Small intestine (tissue), 7 donors: Measurements from ENCODE around the gene HAGHL. TPM values are rescaled to one million over a fixed set of nuclear protein-coding genes. Genes with fewer than 3 reads are reported as not detected.

ENCODE experiments used
- DNase-seq, 2 donors: peaks; one replicate each; pipeline versions ENCODE4 v3.0.0 to v3.0.0-alpha.2; 2013
- FAIRE-seq: peaks from 2 replicates; lab custom pipeline; 2012; peaks lifted over from hg19 to GRCh38; lab: Jason Lieb, UNC
- H3K27ac ChIP-seq, 3 donors: one replicate each; pipeline ENCODE4 v1.5.1; 2013; ENCODE audit warnings: low read length in 2 of 3, mild to moderate bottlenecking in 2 of 3, control low read depth in 1 of 3, inconsistent platforms in 1 of 3, low read depth in 1 of 3, moderate library complexity in 1 of 3
- H3K27me3 ChIP-seq, 3 donors: one replicate each; pipeline ENCODE4 v1.6.1; 2013; ENCODE audit warnings: low read length in 3 of 3, inconsistent platforms in 1 of 3; ENCODE audit not compliant: control insufficient read depth in 3 of 3, insufficient read depth in 3 of 3
- H3K36me3 ChIP-seq, 3 donors: one replicate each; pipeline ENCODE4 v1.6.1; 2013; ENCODE audit warnings: low read length in 3 of 3, inconsistent platforms in 1 of 3, low read depth in 1 of 3, mild to moderate bottlenecking in 1 of 3, moderate library complexity in 1 of 3; ENCODE audit not compliant: control insufficient read depth in 3 of 3, insufficient read depth in 2 of 3
- H3K4me1 ChIP-seq, 3 donors: one replicate each; pipeline ENCODE4 v1.6.1; 2013; ENCODE audit warnings: low read length in 2 of 3, inconsistent platforms in 1 of 3, low read depth in 1 of 3, mild to moderate bottlenecking in 1 of 3, moderate library complexity in 1 of 3; ENCODE audit not compliant: control insufficient read depth in 3 of 3, insufficient read depth in 2 of 3
- H3K4me3 ChIP-seq, 3 donors: one replicate each; pipeline ENCODE4 v1.5.1; 2013; ENCODE audit warnings: low read length in 3 of 3, control low read depth in 1 of 3, inconsistent platforms in 1 of 3, low read depth in 1 of 3, mild to moderate bottlenecking in 1 of 3, moderate library complexity in 1 of 3
- H3K9me3 ChIP-seq, 2 donors: one replicate each; pipeline ENCODE4 v1.6.1; 2013; ENCODE audit warnings: low read depth in 1 of 2, low read length in 1 of 2; ENCODE audit not compliant: control insufficient read depth in 2 of 2, insufficient read depth in 1 of 2
- WGBS, 3 donors: extraction: QIAGEN DNeasy Blood & Tissue Kit; methylation state at CpG; one replicate each; pipeline ENCODE4 v1.1.7; 2013; 5-methylcytosine and 5-hydroxymethylcytosine counted together
- polyA plus RNA-seq, 4 donors: library from polyadenylated mRNA; stranded (reverse) in 3 of 4; unstranded in 1 of 4; fragments of 200-250 nt in 3 of 4; fragments of 120-200 nt in 1 of 4; gene quantifications; one replicate each; pipeline versions ENCODE4 v1.2.1 to v1.2.3, GENCODE V29; 2013
- donor health status: healthy with polysubstance abuse.
- donor health status: control.
- donor health status: control.
- donor health status: Bipolar disorder and iron deficiency.
- donor health status: healthy.

The HAGHL gene
- polyA plus RNA-seq, 4 donors, result 1.4 to 4.8 (median 3.4) TPM

- Histone ChIP-seq H3K9me3 (no peaks in the 10 kb centered on the region), H3K4me1 (peaks cover 0 to 10% (median 3%) of the 10 kb centered on the region in 3 donors), H3K27me3 (no peaks in the 10 kb centered on the region), H3K27ac (no peak overlapping the region), H3K4me3 (no peak overlapping the region), H3K36me3 (peaks cover 0 to 7% (median 0%) of the 10 kb centered on the region in 3 donors)
- FAIRE-seq (no peak), DNase-seq (no peak)
- 67 to 83% (median 81%) methylated on average over 15 to 21 of the region's 21 CpGs for WGBS, 3 donors
Measured at GRCh38 chr16:743794-744500, 17.0 kb downstream of the HAGHL start.

GRCh38 chr16:745739-746138 lies 18.8 kb downstream of the HAGHL start:
- FAIRE-seq (no peak), DNase-seq (peak in 1 of 2 donors; percentile 62)
- peaks cover 0 to 3% (median 0%) of the 10 kb centered on the region in 3 donors for H3K4me1 ChIP-seq
- H3K4me3 ChIP-seq, result no peak overlapping the region
- no peaks in the 10 kb centered on the region for H3K9me3 ChIP-seq
- WGBS, 3 donors, result 2 to 5% (median 3%) methylated on average over 14 of the region's 14 CpGs
- peaks cover 0 to 2% (median 0%) of the 10 kb centered on the region in 3 donors for H3K27me3 ChIP-seq
- H3K27ac ChIP-seq, result no peak overlapping the region
- no peaks in the 10 kb centered on the region for H3K36me3 ChIP-seq

- FAIRE-seq (no peak), DNase-seq (no peak)
- Histone ChIP-seq H3K36me3 (no peaks in the 10 kb centered on the region), H3K4me3 (no peak overlapping the region), H3K4me1 (no peaks in the 10 kb centered on the region), H3K27me3 (peaks cover 2 to 6% (median 5%) of the 10 kb centered on the region in 3 donors), H3K9me3 (no peaks in the 10 kb centered on the region), H3K27ac (no peak overlapping the region)
- 72 to 84% (median 80%) methylated on average over 10 to 13 of the region's 13 CpGs for WGBS, 3 donors
Measured at GRCh38 chr16:746637-747036, 19.7 kb downstream of the HAGHL start.

- WGBS, 3 donors, result 67 to 83% (median 73%) methylated on average over 39 of the region's 39 CpGs
- H3K4me1 ChIP-seq, result peaks cover 0 to 3% (median 0%) of the 10 kb centered on the region in 3 donors
- H3K36me3 ChIP-seq, result no peaks in the 10 kb centered on the region
- FAIRE-seq, result no peak
- no peak overlapping the region for H3K27ac ChIP-seq
- H3K9me3 ChIP-seq, result no peaks in the 10 kb centered on the region
- H3K27me3 ChIP-seq, result peaks cover 2 to 8% (median 6%) of the 10 kb centered on the region in 3 donors
- no peak overlapping the region for H3K4me3 ChIP-seq
- no peak for DNase-seq
Measured at GRCh38 chr16:747978-748746, 21.3 kb downstream of the HAGHL start.

GRCh38 chr16:749010-749409 lies 22.1 kb downstream of the HAGHL start:
- H3K27me3 ChIP-seq, result peaks cover 2 to 8% (median 6%) of the 10 kb centered on the region in 3 donors
- no peak overlapping the region for H3K4me3 ChIP-seq
- DNase-seq, result no peak
- FAIRE-seq, result no peak
- WGBS, 3 donors, result 77 to 90% (median 80%) methylated on average over 6 of the region's 6 CpGs
- H3K9me3 ChIP-seq, result no peaks in the 10 kb centered on the region
- no peak overlapping the region for H3K27ac ChIP-seq
- H3K36me3 ChIP-seq, result no peaks in the 10 kb centered on the region
- H3K4me1 ChIP-seq, result peaks cover 0 to 3% (median 0%) of the 10 kb centered on the region in 3 donors

- peaks cover 0 to 3% (median 0%) of the 10 kb centered on the region in 3 donors for H3K4me1 ChIP-seq
- peaks cover 2 to 8% (median 6%) of the 10 kb centered on the region in 3 donors for H3K27me3 ChIP-seq
- FAIRE-seq (no peak), DNase-seq (no peak)
- H3K27ac ChIP-seq, result no peak overlapping the region
- H3K9me3 ChIP-seq, result no peaks in the 10 kb centered on the region
- WGBS, 3 donors, result 63 to 73% (median 72%) methylated on average over 9 of the region's 9 CpGs
- H3K36me3 ChIP-seq, result no peaks in the 10 kb centered on the region
- H3K4me3 ChIP-seq, result no peak overlapping the region
Measured at GRCh38 chr16:750485-750884, 23.6 kb downstream of the HAGHL start.

- Histone ChIP-seq H3K27me3 (peaks cover 2 to 8% (median 6%) of the 10 kb centered on the region in 3 donors), H3K4me1 (peaks cover 0 to 3% (median 0%) of the 10 kb centered on the region in 3 donors), H3K9me3 (no peaks in the 10 kb centered on the region), H3K36me3 (no peaks in the 10 kb centered on the region), H3K4me3 (no peak overlapping the region), H3K27ac (no peak overlapping the region)
- WGBS, 3 donors, result 38 to 62% (median 51%) methylated on average over 38 to 39 of the region's 39 CpGs
- FAIRE-seq, result no peak
- DNase-seq, result no peak
Measured at GRCh38 chr16:751152-752006, 24.5 kb downstream of the HAGHL start.

DNA sequence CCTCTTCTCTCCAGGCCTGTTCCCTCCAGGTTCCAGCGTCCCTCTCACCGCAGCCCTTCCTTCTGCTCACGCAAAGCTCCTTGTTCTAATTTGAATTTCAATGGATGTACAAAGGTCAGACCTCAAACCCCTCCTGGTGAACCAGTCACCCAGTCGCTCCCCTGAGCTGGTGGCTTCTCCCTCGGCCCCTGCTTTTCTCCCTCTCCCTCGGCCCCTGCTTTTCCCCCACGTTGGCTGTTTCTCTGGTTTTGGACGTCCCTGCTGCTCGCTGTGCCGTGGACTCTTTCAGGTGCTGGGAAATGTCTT lies 25.1 kb downstream of the HAGHL start:
- Histone ChIP-seq H3K36me3 (no peaks in the 10 kb centered on the region), H3K27ac (no peak overlapping the region), H3K4me1 (peaks cover 0 to 3% (median 0%) of the 10 kb centered on the region in 3 donors), H3K9me3 (peaks cover 0 to 3% of the 10 kb centered on the region in 2 donors), H3K27me3 (peaks cover 2 to 8% (median 6%) of the 10 kb centered on the region in 3 donors), H3K4me3 (no peak overlapping the region)
- 16 to 30% (median 26%) methylated on average over 10 of the region's 10 CpGs for WGBS, 3 donors
- DNase-seq, result peak in 1 of 2 donors; percentile 44
- no peak for FAIRE-seq
